RWPE1 (cell line): Measurements from ENCODE around the gene NFAM1.

Experiments
- CTCF ChIA-PET: fragments of 350-600 bp; sonication (Branson Sonifier 250); formaldehyde crosslinking; extraction: SDS; loops from one replicate; lab custom pipeline; 2021; lab: Yijun Ruan, JAX
- POLR2A ChIA-PET: fragments of 400-600 bp; formaldehyde crosslinking; extraction: SDS; loops from one replicate; lab custom pipeline; 2020; ENCODE audit warnings: antibody characterized with exemption; ENCODE audit not compliant: low non-redundant PET; lab: Yijun Ruan, JAX
- DNase-seq: peaks from one replicate; pipeline ENCODE4 v3.0.0; 2012; ENCODE audit warnings: low spot score
- H3K27ac ChIP-seq: fragments of 450-650 bp; 2 replicates; pipeline ENCODE4 v1.5.1; 2017
- CTCF ChIP-seq: fragments of 450-650 bp; conservative IDR thresholded peaks from 2 replicates; pipeline ENCODE4 v1.5.1; 2017; ENCODE audit warnings: low read depth, mild to moderate bottlenecking

The NFAM1 gene

GRCh38 chr22:42410708-42411107 is 21.5 kb downstream of the NFAM1 start:
- POLR2A ChIA-PET, result no interaction called here
- DNase-seq, result no peak
- CTCF ChIA-PET, result interaction anchor here (0.5 kb wide), 1 partner anchor 188 kb away, joined by 3 read pairs; no protein-coding TSS in a partner anchor
- TF ChIP-seq CTCF, result no peak
- H3K27ac ChIP-seq, result no peak overlapping the region

GRCh38 chr22:42408810-42409529 is 23.2 kb downstream of the NFAM1 start:
- CTCF ChIA-PET, result no interaction called here
- no peak overlapping the region for H3K27ac ChIP-seq
- POLR2A ChIA-PET, result no interaction called here
- no peak for TF ChIP-seq CTCF
- DNase-seq, result no peak

GRCh38 chr22:42408276-42408675 is 23.9 kb downstream of the NFAM1 start:
- ChIA-PET POLR2A (no interaction called here), CTCF (no interaction called here)
- no peak for TF ChIP-seq CTCF

GRCh38 chr22:42404266-42404665 is 27.9 kb downstream of the NFAM1 start:
- DNase-seq, result no peak
- TF ChIP-seq CTCF, result no peak
- CTCF ChIA-PET, result interaction anchor here (0.9 kb wide), 1 partner anchor 206 kb away, joined by 3 read pairs; no protein-coding TSS in a partner anchor
- no peak overlapping the region for H3K27ac ChIP-seq
- POLR2A ChIA-PET, result no interaction called here

More at GRCh38 chr22:42408276-42408675, 23.9 kb downstream of the NFAM1 start:
- no peak for DNase-seq
- H3K27ac ChIP-seq, result no peak overlapping the region

GRCh38 chr22:42401535-42402334 is 30.5 kb downstream of the NFAM1 start:
- peak overlapping the region; percentile 27 for H3K27ac ChIP-seq
- POLR2A ChIA-PET, result no interaction called here
- no peak for TF ChIP-seq CTCF
- no peak for DNase-seq
- CTCF ChIA-PET, result no interaction called here

GRCh38 chr22:42400811-42401534 is 31.2 kb downstream of the NFAM1 start:
- ChIA-PET CTCF (no interaction called here), POLR2A (no interaction called here)
- H3K27ac ChIP-seq, result peak overlapping the region; percentile 27
- no peak for TF ChIP-seq CTCF
- DNase-seq, result no peak
